Femur (tissue), 1 donor: ENCODE measurements around the gene PCDHA8.
"Not testable (repeated sequence)": the region's sequence is repeated elsewhere in the genome, so short reads cannot be mapped to it uniquely, and the experiment has no call there.

Source experiments
- DNase-seq: peaks from one replicate; pipeline ENCODE4 v3.0.0-alpha.2; 2017

The PCDHA8 gene, protein sequence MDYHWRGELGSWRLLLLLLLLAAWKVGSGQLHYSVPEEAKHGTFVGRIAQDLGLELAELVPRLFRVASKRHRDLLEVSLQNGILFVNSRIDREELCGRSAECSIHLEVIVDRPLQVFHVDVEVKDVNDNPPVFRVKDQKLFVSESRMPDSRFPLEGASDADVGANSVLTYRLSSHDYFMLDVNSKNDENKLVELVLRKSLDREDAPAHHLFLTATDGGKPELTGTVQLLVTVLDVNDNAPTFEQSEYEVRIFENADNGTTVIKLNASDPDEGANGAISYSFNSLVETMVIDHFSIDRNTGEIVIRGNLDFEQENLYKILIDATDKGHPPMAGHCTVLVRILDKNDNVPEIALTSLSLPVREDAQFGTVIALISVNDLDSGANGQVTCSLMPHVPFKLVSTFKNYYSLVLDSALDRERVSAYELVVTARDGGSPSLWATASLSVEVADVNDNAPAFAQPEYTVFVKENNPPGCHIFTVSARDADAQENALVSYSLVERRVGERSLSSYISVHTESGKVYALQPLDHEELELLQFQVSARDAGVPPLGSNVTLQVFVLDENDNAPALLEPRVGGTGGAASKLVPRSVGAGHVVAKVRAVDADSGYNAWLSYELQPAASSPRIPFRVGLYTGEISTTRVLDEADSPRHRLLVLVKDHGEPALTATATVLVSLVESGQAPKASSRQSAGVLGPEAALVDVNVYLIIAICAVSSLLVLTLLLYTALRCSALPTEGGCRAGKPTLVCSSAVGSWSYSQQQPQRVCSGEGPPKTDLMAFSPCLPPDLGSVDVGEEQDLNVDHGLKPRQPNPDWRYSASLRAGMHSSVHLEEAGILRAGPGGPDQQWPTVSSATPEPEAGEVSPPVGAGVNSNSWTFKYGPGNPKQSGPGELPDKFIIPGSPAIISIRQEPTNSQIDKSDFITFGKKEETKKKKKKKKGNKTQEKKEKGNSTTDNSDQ

DNA sequence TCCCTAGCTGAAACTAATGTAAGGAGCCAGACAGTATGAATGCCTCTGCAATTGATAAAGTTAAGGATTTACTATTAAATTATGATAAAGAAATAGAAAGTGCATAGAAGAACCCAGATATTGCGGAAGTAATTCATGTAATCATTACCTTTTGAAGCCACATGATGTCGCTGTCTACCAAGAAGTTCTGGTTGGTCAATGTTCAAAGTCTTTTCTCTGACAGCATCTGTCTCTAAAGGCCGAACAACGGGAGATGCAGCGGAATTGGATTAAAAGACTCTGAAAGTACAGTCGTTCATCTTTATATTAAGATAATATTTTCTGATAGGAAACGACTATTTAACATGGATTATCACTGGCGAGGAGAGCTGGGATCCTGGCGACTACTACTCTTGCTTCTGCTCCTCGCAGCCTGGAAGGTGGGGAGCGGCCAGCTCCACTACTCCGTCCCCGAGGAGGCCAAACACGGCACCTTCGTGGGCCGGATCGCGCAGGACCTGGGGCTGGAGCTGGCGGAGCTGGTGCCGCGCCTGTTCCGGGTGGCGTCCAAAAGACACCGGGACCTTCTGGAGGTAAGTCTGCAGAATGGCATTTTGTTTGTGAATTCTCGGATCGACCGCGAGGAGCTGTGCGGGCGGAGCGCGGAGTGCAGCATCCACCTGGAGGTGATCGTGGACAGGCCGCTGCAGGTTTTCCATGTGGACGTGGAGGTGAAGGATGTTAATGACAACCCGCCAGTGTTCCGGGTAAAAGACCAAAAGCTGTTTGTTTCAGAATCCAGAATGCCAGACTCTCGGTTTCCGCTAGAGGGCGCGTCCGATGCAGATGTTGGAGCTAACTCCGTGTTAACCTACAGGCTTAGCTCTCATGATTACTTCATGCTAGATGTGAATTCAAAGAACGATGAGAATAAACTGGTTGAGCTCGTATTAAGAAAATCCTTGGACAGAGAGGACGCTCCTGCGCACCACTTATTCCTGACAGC is at the start of gene PCDHA8:
PCDHA8 (plus strand) TSS at position 210 of the 985 bp plus-strand sequence; CDS start at position 345, 135 bp downstream.
- no peak for DNase-seq

DNA sequence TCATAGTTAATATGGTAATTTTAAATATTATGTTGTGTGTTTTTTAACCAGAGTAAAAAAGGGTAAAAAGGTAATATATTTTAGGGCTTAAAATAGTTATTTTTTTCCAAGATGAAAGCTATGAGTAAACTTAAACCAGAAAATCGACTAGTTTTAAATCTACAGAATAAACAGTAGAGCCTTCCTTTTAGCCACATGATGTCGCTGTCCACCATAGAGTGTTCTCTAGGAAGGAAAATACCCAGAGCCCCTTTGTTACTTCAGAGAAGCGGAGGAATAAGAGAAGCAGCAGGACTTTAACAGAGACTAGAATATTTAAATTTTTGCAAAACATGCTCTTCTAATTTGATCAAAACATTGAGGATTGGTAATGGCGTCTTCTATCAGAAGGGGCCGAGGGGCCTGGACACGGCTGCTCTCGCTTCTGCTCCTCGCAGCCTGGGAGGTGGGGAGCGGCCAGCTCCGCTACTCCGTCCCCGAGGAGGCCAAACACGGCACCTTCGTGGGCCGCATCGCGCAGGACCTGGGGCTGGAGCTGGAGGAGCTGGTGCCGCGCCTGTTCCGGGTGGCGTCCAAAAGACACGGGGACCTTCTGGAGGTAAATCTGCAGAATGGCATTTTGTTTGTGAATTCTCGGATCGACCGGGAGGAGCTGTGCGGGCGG is 46.3 kb upstream of the PCDHA8 start, which contains the start of gene PCDHA2:
PCDHA2 (plus strand) TSS at position 258 of the 664 bp plus-strand sequence.
- no peak for DNase-seq

DNA sequence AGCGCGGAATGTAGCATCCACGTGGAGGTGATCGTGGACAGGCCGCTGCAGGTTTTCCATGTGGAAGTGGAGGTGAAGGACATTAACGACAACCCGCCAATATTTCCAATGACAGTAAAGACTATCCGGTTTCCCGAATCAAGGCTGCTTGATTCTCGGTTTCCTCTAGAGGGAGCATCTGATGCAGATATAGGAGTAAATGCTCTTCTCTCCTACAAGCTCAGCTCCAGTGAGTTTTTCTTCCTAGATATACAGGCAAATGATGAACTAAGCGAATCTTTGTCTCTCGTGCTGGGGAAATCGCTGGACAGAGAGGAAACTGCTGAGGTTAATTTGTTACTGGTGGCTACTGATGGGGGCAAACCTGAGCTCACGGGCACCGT is 45.7 kb upstream of the PCDHA8 start:
- DNase-seq, result no peak

DNA sequence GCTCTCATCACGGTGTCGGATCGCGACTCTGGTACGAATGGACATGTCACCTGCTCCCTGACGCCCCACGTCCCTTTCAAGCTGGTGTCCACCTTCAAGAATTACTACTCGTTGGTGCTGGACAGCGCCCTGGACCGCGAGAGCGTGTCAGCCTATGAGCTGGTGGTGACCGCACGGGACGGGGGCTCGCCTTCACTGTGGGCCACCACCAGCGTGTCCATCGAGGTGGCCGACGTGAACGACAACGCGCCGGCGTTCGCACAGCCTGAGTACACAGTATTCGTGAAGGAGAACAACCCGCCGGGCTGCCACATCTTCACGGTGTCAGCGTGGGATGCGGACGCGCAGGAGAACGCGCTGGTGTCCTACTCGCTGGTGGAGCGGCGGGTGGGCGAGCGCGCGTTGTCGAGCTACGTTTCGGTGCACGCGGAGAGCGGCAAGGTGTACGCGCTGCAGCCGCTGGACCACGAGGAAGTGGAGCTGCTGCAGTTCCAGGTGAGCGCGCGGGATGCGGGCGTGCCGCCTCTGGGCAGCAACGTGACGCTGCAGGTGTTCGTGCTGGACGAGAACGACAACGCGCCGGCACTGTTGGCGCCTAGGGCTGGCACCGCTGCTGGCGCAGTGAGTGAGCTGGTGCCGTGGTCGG is 44.8 kb upstream of the PCDHA8 start:
- DNase-seq, result not testable (repeated sequence)

DNA sequence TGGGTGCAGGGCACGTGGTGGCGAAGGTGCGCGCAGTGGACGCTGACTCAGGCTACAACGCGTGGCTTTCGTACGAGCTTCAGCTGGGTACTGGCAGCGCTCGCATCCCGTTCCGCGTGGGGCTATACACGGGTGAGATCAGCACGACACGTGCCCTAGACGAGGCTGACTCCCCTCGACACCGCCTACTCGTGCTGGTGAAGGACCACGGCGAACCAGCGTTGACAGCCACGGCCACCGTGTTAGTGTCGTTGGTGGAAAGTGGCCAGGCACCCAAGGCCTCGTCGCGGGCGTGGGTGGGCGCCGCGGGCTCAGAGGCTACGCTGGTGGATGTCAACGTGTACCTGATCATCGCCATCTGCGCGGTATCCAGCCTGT is 44.3 kb upstream of the PCDHA8 start:
- DNase-seq, result no peak

DNA sequence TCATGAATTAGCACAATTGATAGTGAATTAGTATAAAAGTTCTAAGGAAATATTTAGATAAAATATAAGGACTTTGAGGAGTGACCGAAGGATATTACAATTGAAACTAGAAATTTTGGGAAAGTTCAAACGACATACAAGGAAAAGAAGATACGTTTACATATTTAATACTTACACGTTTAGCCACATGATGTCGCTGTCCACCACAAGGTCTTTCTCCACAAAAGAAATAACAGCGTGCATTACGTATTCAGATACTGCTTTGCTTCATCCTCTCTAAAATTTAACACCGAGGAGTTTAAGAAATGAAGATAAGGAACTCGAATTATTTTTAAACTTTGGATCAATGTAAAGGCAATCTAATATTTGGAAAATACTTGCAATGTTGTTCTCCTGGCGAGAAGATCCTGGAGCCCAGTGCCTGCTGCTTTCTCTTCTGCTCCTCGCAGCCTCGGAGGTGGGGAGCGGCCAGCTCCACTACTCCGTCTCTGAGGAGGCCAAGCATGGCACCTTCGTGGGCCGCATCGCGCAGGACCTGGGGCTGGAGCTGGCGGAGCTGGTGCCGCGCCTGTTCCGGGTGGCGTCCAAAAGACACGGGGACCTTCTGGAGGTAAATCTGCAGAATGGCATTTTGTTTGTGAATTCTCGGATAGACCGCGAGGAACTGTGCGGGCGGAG is 40.0 kb upstream of the PCDHA8 start, which contains the start of gene PCDHA3:
PCDHA3 (plus strand) TSS at position 242 of the 678 bp plus-strand sequence.
- DNase-seq, result no peak

DNA sequence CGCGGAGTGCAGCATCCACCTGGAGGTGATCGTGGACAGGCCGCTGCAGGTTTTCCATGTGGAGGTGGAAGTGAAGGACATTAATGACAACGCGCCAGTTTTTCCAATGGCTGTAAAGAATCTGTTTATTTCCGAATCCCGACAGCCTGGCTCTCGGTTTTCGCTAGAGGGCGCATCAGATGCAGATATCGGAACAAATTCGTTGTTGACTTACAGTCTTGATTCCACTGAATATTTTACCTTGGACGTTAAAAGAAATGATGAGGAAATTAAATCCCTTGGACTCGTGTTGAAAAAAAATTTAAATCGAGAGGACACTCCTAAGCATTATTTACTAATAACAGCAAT is 39.5 kb upstream of the PCDHA8 start:
- no peak for DNase-seq

DNA sequence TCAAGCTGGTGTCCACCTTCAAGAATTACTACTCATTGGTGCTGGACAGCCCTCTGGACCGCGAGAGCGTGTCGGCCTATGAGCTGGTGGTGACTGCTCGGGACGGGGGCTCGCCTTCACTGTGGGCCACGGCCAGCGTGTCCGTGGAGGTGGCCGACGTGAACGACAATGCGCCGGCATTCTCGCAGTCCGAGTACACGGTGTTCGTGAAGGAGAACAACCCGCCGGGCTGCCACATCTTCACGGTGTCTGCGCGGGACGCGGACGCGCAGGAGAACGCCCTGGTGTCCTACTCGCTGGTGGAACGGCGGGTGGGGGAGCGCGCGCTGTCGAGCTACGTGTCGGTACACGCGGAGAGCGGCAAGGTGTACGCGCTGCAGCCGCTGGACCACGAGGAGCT is 38.6 kb upstream of the PCDHA8 start:
- DNase-seq, result not testable (repeated sequence)

DNA sequence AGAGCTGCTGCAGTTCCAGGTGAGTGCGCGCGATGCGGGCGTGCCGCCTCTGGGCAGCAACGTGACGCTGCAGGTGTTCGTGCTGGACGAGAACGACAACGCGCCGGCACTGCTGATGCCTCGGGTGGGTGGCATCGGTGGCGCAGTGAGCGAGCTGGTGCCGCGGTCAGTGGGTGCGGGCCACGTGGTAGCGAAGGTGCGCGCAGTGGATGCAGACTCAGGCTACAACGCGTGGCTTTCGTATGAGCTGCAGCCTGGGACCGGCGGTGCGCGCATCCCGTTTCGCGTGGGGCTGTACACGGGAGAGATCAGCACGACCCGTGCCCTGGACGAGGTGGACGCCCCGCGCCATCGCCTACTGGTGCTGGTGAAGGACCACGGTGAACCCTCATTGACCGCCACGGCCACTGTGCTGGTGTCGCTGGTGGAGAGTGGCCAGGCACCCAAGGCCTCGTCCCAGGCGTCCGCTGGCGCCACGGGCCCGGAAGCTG is 38.2 kb upstream of the PCDHA8 start:
- no peak for DNase-seq

DNA sequence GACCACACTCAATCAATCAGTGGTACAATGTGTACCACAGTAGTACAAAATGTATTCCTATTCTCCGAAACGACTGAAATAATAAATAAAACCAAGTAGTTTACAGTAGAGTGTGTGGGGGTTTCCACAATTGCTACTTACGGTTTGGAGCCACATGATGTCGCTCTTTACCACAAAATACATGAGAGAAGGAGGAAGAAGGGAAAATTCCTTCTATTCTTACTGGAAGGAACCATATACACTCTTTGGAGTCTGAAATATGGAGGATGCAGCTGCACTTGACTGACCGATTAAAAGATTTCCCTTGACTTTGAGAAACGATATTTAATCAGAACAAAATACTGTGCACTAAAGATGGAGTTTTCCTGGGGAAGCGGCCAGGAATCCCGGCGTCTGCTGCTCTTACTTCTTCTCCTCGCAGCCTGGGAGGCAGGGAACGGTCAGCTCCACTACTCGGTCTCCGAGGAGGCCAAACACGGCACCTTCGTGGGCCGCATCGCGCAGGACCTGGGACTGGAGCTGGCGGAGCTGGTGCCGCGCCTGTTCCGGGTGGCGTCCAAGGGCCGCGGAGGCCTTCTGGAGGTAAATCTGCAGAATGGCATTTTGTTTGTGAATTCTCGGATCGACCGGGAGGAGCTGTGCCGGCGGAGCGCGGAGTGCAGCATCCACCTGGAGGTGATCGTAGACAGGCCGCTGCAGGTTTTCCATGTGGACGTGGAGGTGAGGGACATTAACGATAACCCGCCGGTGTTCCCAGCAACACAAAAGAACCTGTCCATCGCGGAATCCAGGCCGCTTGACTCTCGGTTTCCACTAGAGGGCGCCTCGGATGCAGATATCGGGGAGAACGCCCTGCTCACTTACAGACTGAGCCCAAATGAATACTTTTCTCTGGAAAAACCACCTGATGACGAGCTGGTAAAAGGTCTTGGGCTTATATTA is 33.9 kb upstream of the PCDHA8 start, which contains the start of gene PCDHA4:
PCDHA4 (plus strand) TSS at position 235 of the 942 bp plus-strand sequence.
- no peak for DNase-seq

DNA sequence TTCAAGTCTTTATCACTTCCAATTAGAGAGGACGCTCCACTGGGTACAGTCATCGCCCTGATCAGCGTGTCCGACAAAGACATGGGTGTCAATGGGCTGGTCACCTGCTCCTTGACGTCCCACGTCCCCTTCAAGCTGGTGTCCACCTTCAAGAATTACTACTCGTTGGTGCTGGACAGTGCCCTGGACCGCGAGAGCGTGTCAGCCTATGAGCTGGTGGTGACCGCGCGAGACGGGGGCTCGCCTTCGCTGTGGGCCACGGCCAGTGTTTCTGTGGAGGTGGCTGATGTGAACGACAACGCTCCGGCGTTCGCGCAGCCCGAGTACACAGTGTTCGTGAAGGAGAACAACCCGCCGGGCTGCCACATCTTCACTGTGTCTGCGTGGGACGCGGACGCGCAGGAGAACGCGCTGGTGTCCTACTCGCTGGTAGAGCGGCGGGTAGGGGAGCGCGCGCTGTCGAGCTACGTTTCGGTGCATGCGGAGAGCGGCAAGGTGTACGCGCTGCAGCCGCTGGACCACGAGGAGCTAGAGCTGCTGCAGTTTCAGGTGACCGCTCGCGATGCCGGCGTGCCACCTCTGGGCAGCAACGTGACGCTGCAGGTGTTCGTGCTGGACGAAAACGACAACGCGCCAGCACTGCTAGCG is 32.6 kb upstream of the PCDHA8 start:
- DNase-seq, result not testable (repeated sequence)

DNA sequence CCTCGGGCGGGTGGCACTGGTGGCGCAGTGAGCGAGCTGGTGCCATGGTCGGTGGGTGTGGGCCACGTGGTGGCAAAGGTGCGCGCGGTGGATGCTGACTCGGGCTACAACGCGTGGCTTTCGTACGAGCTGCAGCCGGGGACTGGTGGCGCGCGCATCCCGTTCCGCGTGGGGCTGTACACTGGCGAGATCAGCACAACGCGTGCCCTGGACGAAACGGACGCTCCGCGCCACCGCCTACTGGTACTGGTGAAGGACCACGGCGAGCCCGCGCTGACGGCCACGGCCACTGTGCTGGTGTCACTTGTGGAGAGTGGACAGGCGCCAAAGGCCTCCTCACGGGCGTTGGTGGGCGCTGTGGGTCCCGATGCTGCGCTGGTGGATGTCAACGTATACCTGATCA is 32.1 kb upstream of the PCDHA8 start:
- no peak for DNase-seq

DNA sequence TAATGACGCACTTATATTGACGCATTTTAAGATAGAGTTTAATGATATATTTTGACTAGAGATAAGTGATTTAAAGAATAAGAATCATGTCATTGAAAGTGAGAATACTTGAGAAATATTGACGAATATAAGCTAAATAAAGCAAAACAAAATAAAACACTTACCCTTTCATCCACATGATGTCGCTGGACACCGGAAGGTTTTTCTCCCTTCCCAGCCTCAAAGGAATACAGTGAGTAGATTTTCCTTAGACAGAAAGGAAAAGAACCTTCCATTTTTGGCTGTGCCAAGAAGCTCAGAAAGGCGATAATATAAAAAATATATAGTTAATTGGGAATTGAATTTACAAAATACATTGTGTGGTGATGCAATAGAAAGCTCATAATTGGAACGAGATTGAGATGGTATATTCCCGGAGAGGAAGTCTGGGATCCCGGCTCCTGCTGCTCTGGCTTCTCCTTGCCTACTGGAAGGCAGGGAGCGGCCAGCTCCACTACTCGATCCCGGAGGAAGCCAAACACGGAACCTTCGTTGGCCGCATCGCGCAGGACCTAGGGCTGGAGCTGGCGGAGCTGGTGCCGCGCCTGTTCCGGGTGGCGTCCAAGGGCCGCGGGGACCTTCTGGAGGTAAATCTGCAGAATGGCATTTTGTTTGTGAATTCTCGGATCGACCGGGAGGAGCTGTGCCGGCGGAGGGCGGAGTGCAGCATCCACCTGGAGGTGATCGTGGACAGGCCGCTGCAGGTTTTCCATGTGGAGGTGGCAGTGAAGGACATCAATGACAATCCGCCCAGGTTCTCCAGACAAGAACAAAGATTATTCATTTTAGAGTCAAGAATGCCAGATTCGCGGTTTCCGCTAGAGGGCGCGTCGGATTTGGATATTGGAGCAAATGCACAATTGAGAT is 19.4 kb upstream of the PCDHA8 start, which contains the start of gene PCDHA5:
PCDHA5 (plus strand) TSS at position 239 of the 906 bp plus-strand sequence.
- no peak for DNase-seq

DNA sequence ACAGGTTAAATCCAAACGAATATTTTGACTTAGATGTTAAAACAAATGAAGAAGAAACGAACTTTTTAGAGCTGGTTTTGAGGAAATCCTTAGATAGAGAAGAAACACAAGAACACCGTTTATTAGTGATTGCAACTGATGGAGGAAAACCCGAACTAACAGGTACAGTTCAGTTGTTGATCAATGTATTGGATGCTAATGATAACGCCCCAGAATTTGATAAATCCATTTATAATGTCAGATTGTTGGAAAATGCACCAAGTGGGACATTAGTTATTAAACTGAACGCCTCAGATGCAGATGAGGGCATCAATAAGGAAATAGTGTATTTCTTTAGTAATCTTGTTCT is 18.7 kb upstream of the PCDHA8 start:
- DNase-seq, result no peak

DNA sequence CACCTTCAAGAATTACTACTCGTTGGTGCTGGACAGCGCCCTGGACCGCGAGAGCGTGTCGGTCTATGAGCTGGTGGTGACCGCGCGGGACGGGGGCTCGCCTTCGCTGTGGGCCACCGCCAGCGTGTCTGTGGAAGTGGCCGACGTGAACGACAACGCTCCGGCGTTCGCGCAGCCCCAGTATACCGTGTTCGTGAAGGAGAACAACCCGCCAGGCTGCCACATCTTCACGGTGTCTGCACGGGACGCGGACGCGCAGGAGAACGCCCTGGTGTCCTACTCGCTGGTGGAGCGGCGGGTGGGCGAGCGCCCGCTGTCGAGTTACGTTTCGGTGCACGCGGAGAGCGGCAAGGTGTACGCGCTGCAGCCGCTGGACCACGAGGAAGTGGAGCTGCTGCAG is 18.0 kb upstream of the PCDHA8 start:
- DNase-seq, result not testable (repeated sequence)

DNA sequence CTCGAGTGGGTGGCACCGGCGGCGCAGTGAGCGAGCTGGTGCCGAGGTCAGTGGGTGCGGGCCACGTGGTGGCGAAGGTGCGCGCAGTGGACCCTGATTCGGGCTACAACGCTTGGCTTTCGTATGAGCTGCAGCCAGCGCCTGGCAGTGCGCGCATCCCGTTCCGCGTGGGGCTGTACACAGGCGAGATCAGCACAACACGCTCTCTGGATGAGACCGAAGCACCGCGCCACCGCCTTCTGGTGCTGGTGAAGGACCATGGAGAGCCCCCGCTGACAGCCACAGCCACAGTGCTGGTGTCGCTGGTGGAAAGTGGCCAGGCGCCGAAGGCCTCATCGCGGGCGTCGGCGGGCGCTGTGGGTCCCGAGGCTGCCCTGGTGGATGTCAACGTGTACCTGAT is 17.5 kb upstream of the PCDHA8 start:
- no peak for DNase-seq

DNA sequence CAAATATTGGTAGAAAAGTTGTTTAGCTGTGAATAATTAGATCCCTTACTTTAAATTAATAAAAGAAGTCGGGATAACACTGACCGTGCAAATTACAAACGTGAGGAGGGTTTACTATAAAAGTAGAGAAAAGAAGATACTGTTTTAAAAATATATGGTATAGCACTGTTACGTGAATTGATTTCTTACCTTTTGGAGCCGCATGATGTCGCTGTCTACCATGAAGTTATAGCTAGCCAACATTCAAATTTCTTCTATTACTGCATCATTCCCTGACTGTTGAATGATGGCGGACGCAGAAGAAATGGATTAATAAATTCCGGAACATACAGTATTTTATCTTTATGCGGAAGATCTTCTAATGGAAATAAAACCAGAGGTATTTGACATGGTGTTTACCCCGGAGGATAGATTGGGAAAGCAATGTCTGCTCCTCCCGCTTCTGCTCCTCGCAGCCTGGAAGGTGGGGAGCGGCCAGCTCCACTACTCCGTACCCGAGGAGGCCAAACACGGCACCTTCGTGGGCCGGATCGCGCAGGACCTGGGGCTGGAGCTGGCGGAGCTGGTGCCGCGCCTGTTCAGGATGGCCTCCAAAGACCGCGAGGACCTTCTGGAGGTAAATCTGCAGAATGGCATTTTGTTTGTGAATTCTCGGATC is 13.2 kb upstream of the PCDHA8 start, which contains the start of gene PCDHA6:
PCDHA6 (plus strand) TSS at position 257 of the 658 bp plus-strand sequence; CDS start at position 389, 132 bp downstream.
- DNase-seq, result no peak
